ENCODE data around the gene ZFYVE27.

ZFYVE27 gene

DNA sequence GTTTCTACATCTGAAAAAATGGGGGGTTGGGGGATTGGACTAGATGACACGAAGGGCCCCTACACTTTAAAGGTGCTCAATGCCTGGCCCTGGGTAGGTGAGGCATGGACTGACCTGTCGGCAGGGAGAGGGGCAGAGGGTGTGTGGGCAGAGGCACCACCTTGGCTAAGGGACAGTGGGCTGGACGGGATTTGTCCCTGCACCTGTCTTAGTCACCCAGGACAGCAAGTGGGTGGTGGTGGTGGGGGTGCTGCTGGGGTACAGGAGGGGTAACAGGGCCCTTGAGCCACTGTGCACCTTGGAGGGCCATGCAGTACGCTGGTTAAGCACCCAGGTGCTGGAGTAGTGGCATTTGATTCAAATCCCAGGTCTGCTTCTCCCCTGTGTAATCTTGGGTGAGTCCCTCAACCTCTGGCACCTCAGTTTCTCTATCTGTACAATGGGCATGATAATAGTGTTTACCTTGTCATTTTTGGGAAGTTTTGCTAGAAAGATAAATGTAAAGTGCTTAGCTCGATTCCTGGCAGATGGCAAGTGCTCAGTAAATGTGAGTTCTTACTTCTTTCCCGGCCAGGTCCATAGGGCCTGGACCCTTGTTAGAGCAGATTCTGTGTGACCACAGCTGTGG lies 53.0 kb downstream of the ZFYVE27 start:
- no peak overlapping the region for H3K4me3 ChIP-seq (ENCODE audit: low read depth, low read length)
- TF ChIP-seq, protein P1, sequence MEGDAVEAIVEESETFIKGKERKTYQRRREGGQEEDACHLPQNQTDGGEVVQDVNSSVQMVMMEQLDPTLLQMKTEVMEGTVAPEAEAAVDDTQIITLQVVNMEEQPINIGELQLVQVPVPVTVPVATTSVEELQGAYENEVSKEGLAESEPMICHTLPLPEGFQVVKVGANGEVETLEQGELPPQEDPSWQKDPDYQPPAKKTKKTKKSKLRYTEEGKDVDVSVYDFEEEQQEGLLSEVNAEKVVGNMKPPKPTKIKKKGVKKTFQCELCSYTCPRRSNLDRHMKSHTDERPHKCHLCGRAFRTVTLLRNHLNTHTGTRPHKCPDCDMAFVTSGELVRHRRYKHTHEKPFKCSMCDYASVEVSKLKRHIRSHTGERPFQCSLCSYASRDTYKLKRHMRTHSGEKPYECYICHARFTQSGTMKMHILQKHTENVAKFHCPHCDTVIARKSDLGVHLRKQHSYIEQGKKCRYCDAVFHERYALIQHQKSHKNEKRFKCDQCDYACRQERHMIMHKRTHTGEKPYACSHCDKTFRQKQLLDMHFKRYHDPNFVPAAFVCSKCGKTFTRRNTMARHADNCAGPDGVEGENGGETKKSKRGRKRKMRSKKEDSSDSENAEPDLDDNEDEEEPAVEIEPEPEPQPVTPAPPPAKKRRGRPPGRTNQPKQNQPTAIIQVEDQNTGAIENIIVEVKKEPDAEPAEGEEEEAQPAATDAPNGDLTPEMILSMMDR (IDR thresholded peaks at IDR 0.05; ENCODE audit: low read depth, low read length): no peak

DNA sequence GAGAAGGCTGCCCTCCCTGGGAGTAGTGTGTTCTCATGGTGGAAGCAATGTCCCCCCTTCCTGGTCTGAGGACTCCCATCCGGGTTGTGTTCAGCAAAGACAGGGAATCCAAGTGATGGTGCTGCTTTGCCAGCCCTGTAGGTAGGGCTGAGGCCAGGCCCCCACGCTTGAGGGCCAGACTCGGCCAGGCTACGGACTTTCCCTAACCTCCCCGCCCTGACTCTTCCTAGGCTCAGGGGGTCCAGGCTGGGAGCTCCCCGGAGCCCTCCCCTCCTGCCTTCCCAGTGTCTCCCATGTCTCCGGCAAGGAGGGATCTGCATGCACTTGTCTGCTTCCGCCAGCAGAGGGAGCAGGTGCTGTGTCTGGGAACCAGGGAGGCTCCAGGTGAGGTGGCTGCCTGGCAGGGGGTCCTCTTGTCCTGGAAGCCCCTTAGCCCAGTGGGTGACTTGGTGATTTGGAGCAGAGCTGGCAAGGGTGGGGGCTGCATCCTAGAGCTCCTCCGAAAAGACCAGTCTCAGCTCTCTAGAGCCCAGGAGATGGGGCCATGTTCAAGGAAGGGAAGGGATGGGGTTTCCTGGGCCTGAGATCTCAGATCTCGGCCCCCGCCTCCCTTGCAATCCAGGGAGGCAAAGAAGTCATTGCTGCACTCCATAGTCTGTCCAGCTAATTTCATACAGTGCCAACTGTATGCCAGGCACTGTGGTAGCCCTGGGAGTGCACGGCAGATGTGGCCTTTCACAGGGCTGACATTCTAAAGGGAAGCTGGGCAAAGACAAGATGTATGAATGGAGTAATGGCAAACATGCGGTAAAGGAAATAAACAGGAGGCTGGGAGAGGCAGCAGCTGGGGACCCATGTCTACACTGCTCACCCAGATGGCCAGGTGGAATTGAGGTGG lies 55.1 kb downstream of the ZFYVE27 start:
- TF ChIP-seq, protein P1 (IDR thresholded peaks at IDR 0.05; ENCODE audit: low read depth, low read length): peak; percentile 90
- H3K4me3 ChIP-seq (ENCODE audit: low read depth, low read length): no peak overlapping the region

DNA sequence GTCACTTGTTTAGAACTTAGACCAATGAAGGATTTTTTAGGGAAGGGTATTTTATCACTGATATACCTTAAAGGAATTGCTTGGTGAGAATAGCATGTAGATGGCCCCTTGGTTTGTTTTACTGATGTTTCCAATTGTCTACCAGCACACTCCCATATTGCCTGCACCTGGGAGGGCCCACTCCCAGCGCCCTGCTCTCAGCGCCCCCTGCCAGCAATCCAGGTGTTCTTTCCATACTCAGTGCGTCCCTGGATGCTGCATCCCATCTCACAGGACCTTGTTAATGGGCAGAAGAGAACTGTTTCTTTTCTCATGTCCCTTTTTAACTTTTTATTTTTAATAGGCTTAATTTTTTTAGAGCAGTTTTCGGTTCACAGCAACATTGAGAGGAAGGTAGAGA lies 59.0 kb downstream of the ZFYVE27 start:
- no peak overlapping the region for H3K4me3 ChIP-seq (ENCODE audit: low read depth, low read length)
- TF ChIP-seq, protein P1 (IDR thresholded peaks at IDR 0.05; ENCODE audit: low read depth, low read length): no peak

DNA sequence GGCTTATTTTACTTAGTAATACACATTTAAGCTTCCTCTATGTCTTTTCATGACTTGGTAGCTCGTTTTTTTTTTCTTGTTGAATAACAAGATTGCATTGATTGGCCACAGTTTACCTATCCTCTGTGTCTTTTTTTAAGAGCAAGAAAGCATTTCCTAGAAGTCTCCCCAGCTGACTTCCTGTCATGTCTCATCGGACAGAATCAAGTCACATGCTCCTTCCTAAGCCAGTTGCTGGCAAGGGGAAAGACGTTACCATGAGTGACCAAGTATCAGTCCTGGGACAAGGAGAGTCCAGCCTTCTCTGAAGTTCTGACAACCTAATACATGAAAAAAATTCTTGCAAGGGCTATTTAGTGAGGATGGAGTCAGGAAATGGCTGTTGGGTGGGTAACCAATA lies 59.7 kb downstream of the ZFYVE27 start:
- TF ChIP-seq, protein P1 (IDR thresholded peaks at IDR 0.05; ENCODE audit: low read depth, low read length): no peak
- H3K4me3 ChIP-seq (ENCODE audit: low read depth, low read length): no peak overlapping the region

DNA sequence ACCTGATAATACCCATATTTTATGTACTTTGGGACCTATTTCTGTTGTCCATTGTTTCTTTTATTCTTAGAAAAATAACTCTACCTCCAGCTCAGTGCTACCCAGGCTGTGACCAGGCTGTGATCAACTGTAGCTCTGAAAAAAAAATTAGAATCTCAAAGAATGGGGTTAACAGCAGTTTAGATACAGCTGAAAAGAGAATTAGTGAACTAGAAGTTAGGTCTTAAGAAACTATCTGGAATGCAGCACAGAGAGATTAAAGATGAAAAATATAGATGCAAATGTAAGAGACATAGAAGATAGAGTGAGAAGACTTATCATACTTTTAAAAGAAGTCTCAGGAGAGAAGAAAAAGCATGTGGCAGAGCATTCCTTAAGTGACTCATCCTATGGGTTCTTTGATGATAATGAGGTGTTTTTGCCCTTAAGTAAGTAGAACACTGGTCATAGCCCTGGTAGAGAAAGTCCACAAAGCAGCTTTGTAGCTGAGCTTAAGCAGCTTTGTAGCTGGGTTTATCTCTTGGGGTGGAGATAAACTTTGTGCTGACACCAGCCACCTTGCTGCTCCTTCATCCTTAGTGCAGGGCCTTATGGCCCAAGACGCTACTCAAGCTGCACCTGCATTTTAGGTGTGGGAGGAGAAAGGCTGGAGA lies 62.2 kb downstream of the ZFYVE27 start:
- H3K4me3 ChIP-seq (ENCODE audit: low read depth, low read length): no peak overlapping the region
- TF ChIP-seq, protein P1 (IDR thresholded peaks at IDR 0.05; ENCODE audit: low read depth, low read length): no peak

DNA sequence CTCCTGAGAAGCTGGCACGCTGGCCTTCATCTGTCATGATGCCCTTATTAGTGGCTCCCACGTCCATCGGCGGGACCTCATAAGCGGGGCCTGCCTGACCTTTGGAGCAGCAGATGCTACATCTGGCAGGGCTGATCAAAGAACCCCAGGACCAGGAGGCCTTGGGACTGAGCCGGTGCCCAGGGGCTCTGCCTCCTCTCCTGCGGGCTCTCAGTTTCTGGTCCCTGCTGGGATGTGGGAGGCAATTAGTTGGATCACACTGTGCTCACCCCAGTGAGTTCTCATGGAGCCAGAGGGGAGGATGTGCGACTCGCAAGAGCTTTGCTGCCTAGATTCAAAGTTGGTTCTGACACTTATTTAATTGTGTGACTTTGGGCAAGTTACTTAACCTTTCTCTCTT lies 63.5 kb downstream of the ZFYVE27 start:
- TF ChIP-seq, protein P1 (IDR thresholded peaks at IDR 0.05; ENCODE audit: low read depth, low read length): no peak
- H3K4me3 ChIP-seq (ENCODE audit: low read depth, low read length): no peak overlapping the region

DNA sequence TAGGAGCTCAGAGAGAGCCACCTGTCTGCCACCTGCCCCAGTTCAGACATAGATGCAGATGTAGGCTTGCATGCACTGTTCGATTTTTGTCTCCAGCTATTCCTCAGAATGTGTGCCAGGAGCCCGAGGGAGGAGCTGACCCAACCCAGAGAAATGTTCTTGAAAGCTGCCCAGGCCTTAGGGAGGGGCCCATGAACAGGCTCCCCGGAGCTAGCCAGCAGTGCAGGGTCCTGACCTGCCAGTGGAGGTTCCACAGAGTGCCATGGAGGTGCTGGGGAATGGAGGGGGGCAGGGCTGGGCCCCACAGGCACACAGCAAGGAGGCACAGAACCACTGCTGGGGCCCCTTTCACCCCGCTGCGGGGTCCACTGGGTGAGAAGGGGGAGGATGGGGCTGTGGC lies 64.5 kb downstream of the ZFYVE27 start:
- TF ChIP-seq, protein P1 (IDR thresholded peaks at IDR 0.05; ENCODE audit: low read depth, low read length): no peak
- no peak overlapping the region for H3K4me3 ChIP-seq (ENCODE audit: low read depth, low read length)

All from WI38 (cell line).